22Rv1 (cell line): Measurements from ENCODE around the gene HMCES.

Source experiments
- H3K27ac ChIP-seq: fragments of 450-650 bp; 2 replicates; pipeline ENCODE4 v1.5.1; 2017
- ZFX ChIP-seq: fragments of 450-650 bp; IDR thresholded peaks from 2 replicates; pipeline ENCODE4 v1.6.1; 2017; ENCODE audit warnings: antibody characterized with exemption, borderline replicate concordance
- TF ChIP-seq, protein P1 (sequence below): fragments of 450-650 bp; IDR thresholded peaks from 2 replicates; pipeline ENCODE4 v1.5.1; 2017; ENCODE audit warnings: mild to moderate bottlenecking

The HMCES gene, protein sequence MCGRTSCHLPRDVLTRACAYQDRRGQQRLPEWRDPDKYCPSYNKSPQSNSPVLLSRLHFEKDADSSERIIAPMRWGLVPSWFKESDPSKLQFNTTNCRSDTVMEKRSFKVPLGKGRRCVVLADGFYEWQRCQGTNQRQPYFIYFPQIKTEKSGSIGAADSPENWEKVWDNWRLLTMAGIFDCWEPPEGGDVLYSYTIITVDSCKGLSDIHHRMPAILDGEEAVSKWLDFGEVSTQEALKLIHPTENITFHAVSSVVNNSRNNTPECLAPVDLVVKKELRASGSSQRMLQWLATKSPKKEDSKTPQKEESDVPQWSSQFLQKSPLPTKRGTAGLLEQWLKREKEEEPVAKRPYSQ

DNA sequence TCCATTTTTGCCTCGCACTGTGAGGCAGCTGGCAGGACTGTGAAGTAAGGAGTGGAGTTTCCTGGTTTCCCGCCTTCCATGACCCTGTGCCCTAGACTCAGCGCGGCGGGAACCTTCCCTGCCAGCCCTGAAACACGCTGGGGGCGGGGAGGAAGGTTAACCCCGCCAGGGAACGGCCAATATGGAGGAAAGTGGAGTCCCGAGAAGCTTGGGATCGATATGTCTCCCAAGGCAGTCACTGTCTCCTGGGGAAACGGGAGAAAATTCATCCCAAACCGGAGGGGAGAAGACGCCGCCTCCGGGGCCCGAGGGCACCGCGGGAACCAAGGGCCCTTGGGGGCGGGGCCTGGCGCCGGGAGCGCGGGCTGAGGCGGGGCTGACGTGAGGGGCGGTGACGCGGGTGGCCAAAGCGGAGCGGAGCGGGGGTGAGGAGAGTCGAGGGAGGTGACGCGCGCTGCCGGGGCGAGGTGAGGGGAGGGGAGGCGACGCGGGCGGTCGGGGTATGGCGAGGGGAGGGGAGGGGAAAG lies at the start of gene HMCES:
Gene HMCES, plus strand, starts transcription at position 432 of the 527 bp plus-strand sequence. CDS start 863 bp downstream, outside the sequence.
- peak within 1 kb of the TSS; percentile 89 for H3K27ac ChIP-seq
- TF ChIP-seq, protein P1, sequence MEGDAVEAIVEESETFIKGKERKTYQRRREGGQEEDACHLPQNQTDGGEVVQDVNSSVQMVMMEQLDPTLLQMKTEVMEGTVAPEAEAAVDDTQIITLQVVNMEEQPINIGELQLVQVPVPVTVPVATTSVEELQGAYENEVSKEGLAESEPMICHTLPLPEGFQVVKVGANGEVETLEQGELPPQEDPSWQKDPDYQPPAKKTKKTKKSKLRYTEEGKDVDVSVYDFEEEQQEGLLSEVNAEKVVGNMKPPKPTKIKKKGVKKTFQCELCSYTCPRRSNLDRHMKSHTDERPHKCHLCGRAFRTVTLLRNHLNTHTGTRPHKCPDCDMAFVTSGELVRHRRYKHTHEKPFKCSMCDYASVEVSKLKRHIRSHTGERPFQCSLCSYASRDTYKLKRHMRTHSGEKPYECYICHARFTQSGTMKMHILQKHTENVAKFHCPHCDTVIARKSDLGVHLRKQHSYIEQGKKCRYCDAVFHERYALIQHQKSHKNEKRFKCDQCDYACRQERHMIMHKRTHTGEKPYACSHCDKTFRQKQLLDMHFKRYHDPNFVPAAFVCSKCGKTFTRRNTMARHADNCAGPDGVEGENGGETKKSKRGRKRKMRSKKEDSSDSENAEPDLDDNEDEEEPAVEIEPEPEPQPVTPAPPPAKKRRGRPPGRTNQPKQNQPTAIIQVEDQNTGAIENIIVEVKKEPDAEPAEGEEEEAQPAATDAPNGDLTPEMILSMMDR = no peak
- no peak for TF ChIP-seq ZFX

DNA sequence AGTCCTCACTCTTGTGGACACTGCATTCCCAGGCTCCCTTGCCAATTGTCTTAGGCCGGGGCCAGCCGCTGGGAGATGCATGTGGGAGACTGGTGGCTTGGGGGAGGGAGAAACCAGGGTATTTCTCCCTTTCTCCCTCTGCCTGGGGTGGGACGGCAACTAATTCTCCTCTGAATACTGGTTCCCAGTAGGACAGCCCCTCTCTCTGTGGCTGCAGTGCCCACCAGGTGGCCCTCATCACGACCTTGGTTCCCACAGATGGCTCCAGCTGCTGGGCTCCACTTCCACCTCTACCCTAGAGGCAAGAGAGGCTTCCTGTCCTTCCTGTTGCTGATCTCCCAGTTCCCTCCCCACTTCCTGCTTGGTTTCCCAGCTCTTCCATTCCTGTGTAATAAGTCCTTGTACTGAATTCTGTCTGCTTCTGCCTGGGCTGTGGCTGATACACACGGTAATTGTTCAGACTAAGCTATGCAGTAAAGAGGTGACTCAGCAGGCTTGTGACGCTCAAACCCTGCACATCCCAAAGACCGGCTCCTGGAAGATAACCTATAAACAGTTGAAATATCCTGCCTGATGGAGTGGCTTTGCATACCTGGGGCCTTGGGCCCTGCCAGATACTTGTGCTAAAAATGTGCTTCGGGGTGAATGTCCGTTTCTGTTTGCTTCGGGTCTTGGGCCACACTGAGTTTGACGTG lies 49.6 kb upstream of the HMCES start:
- no peak for TF ChIP-seq ZFX
- TF ChIP-seq, protein P1 = no peak
- H3K27ac ChIP-seq = no peak overlapping the region

DNA sequence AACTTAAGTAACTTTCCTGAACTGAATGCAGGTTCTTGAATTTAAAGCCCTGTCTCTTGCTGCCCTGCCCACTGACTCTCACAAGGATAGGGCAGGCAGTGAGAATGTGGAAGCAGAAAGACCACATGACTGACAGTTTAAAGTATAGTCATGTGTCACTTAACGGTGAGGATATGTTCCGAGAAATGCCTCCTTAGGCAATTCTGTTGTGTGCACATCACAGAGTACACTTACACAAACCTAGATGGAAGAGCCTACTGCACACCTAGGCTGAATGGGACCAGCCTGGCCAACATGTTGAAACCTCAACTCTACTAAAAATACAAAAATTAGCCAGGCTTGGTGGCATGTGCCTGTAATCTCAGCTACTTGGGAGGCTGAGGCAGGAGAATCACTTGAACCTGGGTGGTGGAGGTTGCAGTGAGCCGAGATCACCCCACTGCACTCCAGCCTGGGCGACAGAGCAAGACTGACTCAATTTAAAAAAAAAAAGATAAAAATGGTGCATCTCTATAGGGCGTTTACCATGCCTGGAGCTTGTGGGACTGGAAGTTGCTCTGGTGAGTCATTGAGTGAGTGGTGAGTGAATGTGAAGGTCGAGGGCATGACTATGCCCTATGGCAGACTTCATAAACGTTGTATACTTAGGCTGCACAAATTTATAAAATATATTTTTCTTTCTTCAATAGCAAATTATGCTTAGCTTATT lies 48.2 kb upstream of the HMCES start:
- no peak overlapping the region for H3K27ac ChIP-seq
- no peak for TF ChIP-seq ZFX
- TF ChIP-seq, protein P1 = no peak

DNA sequence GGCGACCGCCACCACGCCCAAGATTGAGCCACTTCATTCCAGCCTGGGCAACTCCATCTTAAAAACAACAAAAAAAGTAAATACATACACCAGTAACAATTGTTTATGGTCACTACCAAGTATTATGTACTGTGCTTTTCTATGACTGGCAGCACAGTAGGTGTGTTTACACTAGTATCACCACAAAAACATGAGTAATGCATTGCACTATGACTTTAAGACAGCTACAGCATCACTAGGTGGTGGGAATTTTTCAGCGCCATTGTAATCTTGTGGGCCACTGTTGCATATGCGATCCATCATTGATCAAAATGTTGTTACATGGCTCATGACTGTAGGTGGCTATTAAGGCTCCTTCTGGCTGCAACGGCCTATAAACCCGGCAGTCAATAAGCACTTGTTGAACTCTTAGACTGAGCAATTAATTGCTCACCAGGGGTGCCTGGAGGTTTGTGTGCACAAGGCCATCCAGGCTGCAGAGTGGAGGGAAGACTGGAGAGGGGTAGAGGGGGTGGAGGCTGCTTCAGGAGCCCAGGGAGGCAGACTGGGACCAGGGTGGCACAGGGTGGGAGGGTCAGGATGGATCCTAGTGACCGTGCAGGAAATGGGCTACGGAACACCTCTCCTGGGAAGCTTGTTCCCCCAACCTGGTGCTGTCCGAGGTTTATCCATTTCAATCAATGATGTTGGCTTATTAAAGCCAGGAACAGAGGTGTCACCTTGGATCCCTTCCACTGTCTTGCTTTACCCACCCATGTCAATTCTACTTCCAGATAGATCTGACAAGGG lies 47.1 kb upstream of the HMCES start:
- no peak for TF ChIP-seq ZFX
- TF ChIP-seq, protein P1 = no peak
- H3K27ac ChIP-seq = no peak overlapping the region

DNA sequence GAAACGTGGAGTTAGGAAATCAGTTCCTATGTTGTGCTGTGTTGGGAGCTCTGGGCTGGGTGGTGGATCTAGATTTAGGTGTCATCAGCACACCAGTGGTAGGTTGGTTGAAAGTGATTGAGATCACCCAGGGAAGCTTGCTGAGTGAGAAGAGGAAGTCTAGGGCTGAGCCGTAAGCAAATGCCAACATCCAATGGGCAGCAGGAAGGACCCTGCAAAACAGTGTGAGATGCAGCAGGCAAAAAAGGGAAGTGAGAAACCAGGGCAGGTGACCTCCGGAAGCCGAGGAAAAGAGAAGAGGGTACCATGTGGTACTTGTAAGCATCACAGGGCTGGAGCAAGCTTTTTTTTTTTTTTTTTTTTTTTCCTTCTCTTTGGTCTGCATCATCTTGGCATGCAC lies 45.1 kb upstream of the HMCES start:
- no peak overlapping the region for H3K27ac ChIP-seq
- no peak for TF ChIP-seq ZFX
- TF ChIP-seq, protein P1 = no peak

DNA sequence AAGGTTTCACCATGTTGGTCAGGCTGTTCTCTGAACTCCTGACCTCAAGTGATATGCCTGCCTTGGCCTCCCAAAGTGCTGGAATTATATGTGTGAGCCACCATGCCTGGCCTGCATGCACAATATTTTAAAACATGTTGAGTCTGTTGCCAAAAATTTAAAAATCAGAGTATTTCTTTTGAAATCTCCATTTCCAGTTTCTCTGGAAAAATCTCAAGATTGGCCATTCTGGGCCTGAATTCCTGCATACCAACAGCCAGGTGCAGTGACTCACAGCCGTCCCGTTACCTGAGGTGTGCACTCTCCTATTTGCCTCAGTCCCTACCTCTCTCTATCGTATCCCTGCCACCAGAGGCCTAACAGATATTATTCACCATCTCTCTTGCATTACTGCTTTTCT lies 44.2 kb upstream of the HMCES start:
- TF ChIP-seq, protein P1 = no peak
- TF ChIP-seq ZFX = no peak
- no peak overlapping the region for H3K27ac ChIP-seq
